GM12878 (cell line): ENCODE results near the gene PPIG. TPM values are rescaled to one million over a fixed set of nuclear protein-coding genes. Genes with fewer than 3 reads are reported as not detected.

Source experiments
- ATAC-seq: fragments of 200-7000 bp; cut with Tn5 transposase; 3 replicates; pipeline ENCODE4 v1.9.1; 2020; ENCODE audit warnings: mild to moderate bottlenecking, moderate library complexity
- BruUV-seq: library from RNA; stranded (reverse); fragments of 400-500 nt; replicated peaks from 2 replicates; lab custom pipeline; 2021; lab: Mats Ljungman, UMichigan
- CTCF ChIA-PET: fragments of 300-600 bp; sonication (Branson Sonifier 250); formaldehyde crosslinking; extraction: SDS; loops from one replicate; lab custom pipeline; 2021; ENCODE audit warnings: inconsistent platforms; lab: Yijun Ruan, JAX
- POLR2A ChIA-PET: fragments of 350-600 bp; formaldehyde crosslinking; extraction: SDS; loops from one replicate; lab custom pipeline; 2021; ENCODE audit warnings: inconsistent platforms; lab: Charles Lee
- RAD21 ChIA-PET: fragments of 300-600 bp; sonication (Branson Sonifier 250); formaldehyde crosslinking; loops from one replicate; lab custom pipeline; 2023; ENCODE audit warnings: antibody characterized with exemption; ENCODE audit not compliant: unreplicated experiment; lab: Charles Lee
- SMC1A ChIA-PET: fragments of 300-600 bp; sonication (Branson Sonifier 250); formaldehyde crosslinking; loops from one replicate; lab custom pipeline; 2023; ENCODE audit not compliant: unreplicated experiment, uncharacterized antibody; lab: Charles Lee
- DNase-seq: peaks from one replicate; pipeline ENCODE4 v3.0.0-alpha.2; 2011; ENCODE audit warnings: low read depth, low spot score
- FAIRE-seq: peaks from 3 replicates; lab custom pipeline; 2011; peaks lifted over from hg19 to GRCh38; lab: Jason Lieb, UNC
- H2AFZ ChIP-seq: 2 replicates; pipeline ENCODE4 v1.6.0; 2011; ENCODE audit warnings: low read depth, low read length, control low read depth; ENCODE audit not compliant: control insufficient read depth
- H3K27ac ChIP-seq: 2 replicates; pipeline ENCODE4 v1.5.1; 2011; ENCODE audit warnings: control low read depth; ENCODE audit not compliant: control insufficient read depth, insufficient read depth
- H3K27me3 ChIP-seq, 2 experiments: replicated peaks in 1 of 2; 2 replicates each; pipeline versions ENCODE4 v1.6.0 to v1.6.1; 2011; ENCODE audit warnings: low read length in 1 of 2; ENCODE audit not compliant: control insufficient read depth in 2 of 2, insufficient read depth in 2 of 2
- H3K36me3 ChIP-seq, 2 experiments: 2 replicates each; pipeline ENCODE4 v1.5.1; 2011; ENCODE audit warnings: low read length in 1 of 2; ENCODE audit not compliant: control insufficient read depth in 2 of 2, insufficient read depth in 2 of 2
- H3K4me1 ChIP-seq: 2 replicates; pipeline ENCODE4 v1.6.1; 2011; ENCODE audit warnings: mild to moderate bottlenecking, low read length, moderate library complexity, mixed read lengths; ENCODE audit not compliant: control insufficient read depth, insufficient read depth
- H3K4me2 ChIP-seq: 2 replicates; pipeline ENCODE4 v1.6.0; 2011; ENCODE audit warnings: control low read depth; ENCODE audit not compliant: control insufficient read depth, insufficient read depth
- H3K4me3 ChIP-seq: fragments of 200-600 bp; sonication (generic); 2 replicates; pipeline ENCODE4 v1.5.1; 2016
- H3K79me2 ChIP-seq: 2 replicates; pipeline ENCODE4 v1.6.0; 2011; ENCODE audit warnings: low read length; ENCODE audit not compliant: control insufficient read depth, insufficient read depth
- H3K9ac ChIP-seq: 2 replicates; pipeline ENCODE4 v1.8.0; 2011; ENCODE audit warnings: low read length, control low read depth, mixed read lengths; ENCODE audit not compliant: control insufficient read depth, insufficient read depth
- H3K9me3 ChIP-seq: replicated peaks from 3 replicates; pipeline ENCODE4 v1.5.1; 2011; ENCODE audit warnings: mild to moderate bottlenecking, low read length; ENCODE audit not compliant: control insufficient read depth, insufficient read depth
- H4K20me1 ChIP-seq: 2 replicates; pipeline ENCODE4 v1.6.0; 2011; ENCODE audit not compliant: control insufficient read depth, insufficient read depth
- BHLHE40 ChIP-seq, 2 experiments: fragments of 450-650 bp in 1 of 2; IDR thresholded peaks; 2 replicates each; pipeline ENCODE4 v1.6.1; 2011 to 2017; ENCODE audit warnings: low read depth in 2 of 2, borderline replicate concordance in 1 of 2, improper control_type of control experiment in 1 of 2, low read length in 1 of 2, mild to moderate bottlenecking in 1 of 2
- CEBPB ChIP-seq, 2 experiments: fragments of 150-350 bp in 1 of 2; IDR thresholded peaks; 2 replicates each; pipeline ENCODE4 v1.6.1; 2012 to 2014; ENCODE audit warnings: low read depth in 2 of 2, low read length in 2 of 2, borderline replicate concordance in 1 of 2, inconsistent platforms in 1 of 2
- CHD1 ChIP-seq: IDR thresholded peaks from 2 replicates; pipeline ENCODE4 v1.6.1; 2012; ENCODE audit warnings: low read depth, low read length, improper control_type of control experiment
- CHD4 ChIP-seq: fragments of 200-600 bp; sonication (generic); IDR thresholded peaks from 2 replicates; pipeline ENCODE4 v1.6.1; 2016; ENCODE audit warnings: mild to moderate bottlenecking
- CREM ChIP-seq: IDR thresholded peaks from 2 replicates; pipeline ENCODE4 v1.6.1; 2014; ENCODE audit warnings: antibody characterized with exemption, low read depth
- FOS ChIP-seq: IDR thresholded peaks from 3 replicates; pipeline ENCODE4 v1.6.1; 2011; ENCODE audit warnings: borderline replicate concordance; ENCODE audit not compliant: insufficient read length; ENCODE audit errors: extremely low read depth
- HSF1 ChIP-seq: fragments of 150-350 bp; IDR thresholded peaks from 2 replicates; pipeline ENCODE4 v1.6.1; 2014; ENCODE audit warnings: mild to moderate bottlenecking, low read depth, low read length
- MLLT1 ChIP-seq: fragments of 450-650 bp; IDR thresholded peaks from 2 replicates; pipeline ENCODE4 v1.6.1; 2016; ENCODE audit warnings: mild to moderate bottlenecking
- RAD21 ChIP-seq: IDR thresholded peaks from 2 replicates; pipeline ENCODE4 v1.6.1; 2011; ENCODE audit warnings: mild to moderate bottlenecking, low read depth, low read length, moderate library complexity; ENCODE audit not compliant: insufficient read depth
- RCOR1 ChIP-seq: conservative IDR thresholded peaks from 2 replicates; pipeline ENCODE4 v1.6.1; 2012; ENCODE audit warnings: low read depth, low read length, improper control_type of control experiment
- SIN3A ChIP-seq: IDR thresholded peaks from 2 replicates; pipeline ENCODE4 v1.6.1; 2012; ENCODE audit warnings: low read depth, low read length, improper control_type of control experiment
- SMARCA5 ChIP-seq: fragments of 450-650 bp; IDR thresholded peaks from 2 replicates; pipeline ENCODE4 v1.6.1; 2017; ENCODE audit warnings: mild to moderate bottlenecking
- SMC3 ChIP-seq: IDR thresholded peaks from 2 replicates; pipeline ENCODE4 v1.6.1; 2011; ENCODE audit warnings: low read length, improper control_type of control experiment, borderline replicate concordance
- SPI1 ChIP-seq: IDR thresholded peaks from 2 replicates; pipeline ENCODE4 v1.6.1; 2011; ENCODE audit warnings: low read depth, mild to moderate bottlenecking, low read length, moderate library complexity, borderline replicate concordance; ENCODE audit not compliant: insufficient read depth
- STAT3 ChIP-seq: IDR thresholded peaks from 2 replicates; pipeline ENCODE4 v1.6.1; 2011; ENCODE audit warnings: low read depth, low read length, improper control_type of control experiment
- TCF12 ChIP-seq: IDR thresholded peaks from 2 replicates; pipeline ENCODE4 v1.6.1; 2011; ENCODE audit warnings: low read depth, mild to moderate bottlenecking, low read length
- ZNF622 ChIP-seq: fragments of 450-650 bp; IDR thresholded peaks from 2 replicates; pipeline ENCODE4 v1.6.1; 2017; ENCODE audit warnings: mild to moderate bottlenecking, inconsistent platforms
- WGBS: methylation state at CpG from one replicate; pipeline ENCODE4 v1.1.6; 2016; ENCODE audit warnings: low lambda C conversion rate; ENCODE audit not compliant: insufficient replicate concordance, insufficient coverage; ENCODE audit errors: missing lambda C conversion rate; 5-methylcytosine and 5-hydroxymethylcytosine counted together
- in situ Hi-C: fragments of 300-500 bp; cut with MboI; formaldehyde crosslinking; loops from 9 replicates; pipeline ENCODE4 v1.14.3; 2018; ENCODE audit warnings: mixed read lengths
- intact Hi-C: fragments of 100-400 bp; cut with micrococcal nuclease; formaldehyde crosslinking; loops from one replicate; pipeline ENCODE4 v1.14.2; 2022; ENCODE audit not compliant: unreplicated experiment
- polyA plus RNA-seq, 11 experiments: library from polyadenylated mRNA; depleted of rRNA in 4 of 11; unstranded in 6 of 11; stranded (reverse) in 5 of 11; fragments of >200 nt; fragmentation: Nextera tagmentation in 4 of 11; fragmentation: Illumina TruSeq in 1 of 11; extraction: Ambion mirVana in 4 of 11; extraction: Trizol in 1 of 11; gene quantifications; 1 replicate in 1 of 11; 2 replicates in 10 of 11; pipeline versions ENCODE4 v1.2.1 to v1.2.3, GENCODE V29; 2011 to 2016; ENCODE audit warnings: inconsistent platforms in 2 of 11, missing spikeins in 2 of 11, low read depth in 1 of 11
- total RNA-seq, 4 experiments: library from RNA; depleted of rRNA in 3 of 4; stranded (reverse); fragments of >200 nt in 3 of 4; fragmentation: Illumina TruSeq in 1 of 4; extraction: Trizol in 1 of 4; gene quantifications; 2 replicates each; pipeline versions ENCODE4 v1.2.1 to v1.2.3, GENCODE V29; 2013 to 2021

PPIG gene
- total and polyA plus RNA-seq, 10 of the 15 experiments (the other 5 are each of a cell fraction or from before 2014, with no cell fraction given): 22.3 to 147 (median 95.2) TPM

- CTCF ChIA-PET: no interaction called here
- intact Hi-C loops: no loop called here
- FAIRE-seq: no peak
Measured at GRCh38 chr2:169662744-169663143, 78.6 kb downstream of the PPIG start.

More at GRCh38 chr2:169662744-169663143, 78.6 kb downstream of the PPIG start:
- Histone ChIP-seq H3K36me3 (no peaks in the 10 kb centered on the region), H3K4me1 (no peaks in the 10 kb centered on the region; the same call in 1 of the 2 replicates), H2AFZ (no peak overlapping the region), H3K4me3 (no peak overlapping the region), H3K4me2 (no peak overlapping the region), H3K79me2 (no peaks in the 10 kb centered on the region), H3K27me3 (no peaks in the 10 kb centered on the region), H3K27ac (no peak overlapping the region), H4K20me1 (no peaks in the 10 kb centered on the region), H3K9ac (no peak overlapping the region), H3K9me3 (no peaks in the 10 kb centered on the region)
- ChIA-PET RAD21 (no interaction called here), POLR2A (no interaction called here), SMC1A (interaction anchor here (0.6 to 0.7 kb wide), 2 partner anchors 286 to 404 kb away, joined by 3 to 4 read pairs; no protein-coding TSS in a partner anchor)
- no peak for ATAC-seq
- no TSS peak for BruUV-seq
- whole genome bisulfite sequencing: 73% methylated on average over 1 of the region's 1 CpG
- in situ Hi-C loops: no loop called here
- TF ChIP-seq SIN3A (no peak), SMC3 (no peak), BHLHE40 (IDR thresholded peaks at IDR 0.05; ENCODE audit: borderline replicate concordance in 1 of 2, low read depth in 2 of 2, low read length in 1 of 2) (no peak), CREM (no peak), ZNF622 (no peak), CEBPB (IDR thresholded peaks at IDR 0.05; ENCODE audit: borderline replicate concordance in 1 of 2, low read depth in 2 of 2, low read length in 2 of 2) (no peak), RCOR1 (no peak), TCF12 (no peak), HSF1 (no peak), CHD1 (no peak), SMARCA5 (no peak), FOS (no peak), CHD4 (no peak), SPI1 (no peak), STAT3 (no peak), RAD21 (no peak), MLLT1 (no peak)
- DNase-seq: no peak
